HG03558 (cell line): ENCODE measurements around the gene KLHL29.

Source experiments
- ATAC-seq: cut with Tn5 transposase; IDR thresholded peaks from one replicate; pipeline ENCODE4 v1.9.1; 2021; ENCODE audit warnings: moderate number of reproducible peaks; ENCODE audit not compliant: unreplicated experiment; ENCODE audit errors: extremely low read depth

Gene KLHL29

DNA sequence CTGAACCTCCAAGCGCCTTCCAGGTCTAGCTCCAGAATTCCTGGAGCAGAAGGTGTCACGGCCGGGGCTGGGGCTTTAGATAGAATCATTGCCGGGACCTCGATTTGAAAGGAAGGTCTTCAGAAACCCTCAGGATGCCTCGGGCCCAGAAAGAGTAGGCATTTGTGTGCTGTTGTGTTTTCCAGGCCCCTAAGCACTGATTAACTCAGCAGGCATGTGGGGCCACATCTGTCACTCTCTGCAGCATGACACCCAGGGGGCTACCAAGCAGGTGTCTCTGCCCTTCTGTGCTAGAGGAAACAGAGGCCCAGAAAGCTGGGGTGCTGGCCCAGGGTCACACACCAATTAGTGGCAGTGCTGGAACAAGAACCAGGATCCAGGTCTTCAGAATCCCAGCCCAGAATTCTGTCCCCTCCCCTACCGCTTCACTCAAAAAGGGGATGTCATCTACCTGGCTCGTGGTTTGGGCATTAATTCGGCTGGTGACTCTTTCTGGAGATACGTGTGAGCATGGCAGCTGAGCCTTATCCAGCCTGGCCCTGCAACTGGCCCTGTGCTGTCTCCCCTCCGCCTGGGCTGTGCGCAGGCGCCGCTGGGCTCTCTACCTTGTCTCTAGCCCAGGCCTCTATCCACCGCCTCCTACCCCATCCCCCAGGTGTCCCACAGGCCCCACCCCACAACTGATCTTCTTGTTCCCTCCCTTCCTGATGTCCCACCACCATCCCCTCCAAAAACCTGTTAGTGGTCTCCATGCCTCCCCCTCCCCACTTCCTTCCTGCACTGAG is 296.6 kb downstream of the KLHL29 start:
- ATAC-seq = no peak

DNA sequence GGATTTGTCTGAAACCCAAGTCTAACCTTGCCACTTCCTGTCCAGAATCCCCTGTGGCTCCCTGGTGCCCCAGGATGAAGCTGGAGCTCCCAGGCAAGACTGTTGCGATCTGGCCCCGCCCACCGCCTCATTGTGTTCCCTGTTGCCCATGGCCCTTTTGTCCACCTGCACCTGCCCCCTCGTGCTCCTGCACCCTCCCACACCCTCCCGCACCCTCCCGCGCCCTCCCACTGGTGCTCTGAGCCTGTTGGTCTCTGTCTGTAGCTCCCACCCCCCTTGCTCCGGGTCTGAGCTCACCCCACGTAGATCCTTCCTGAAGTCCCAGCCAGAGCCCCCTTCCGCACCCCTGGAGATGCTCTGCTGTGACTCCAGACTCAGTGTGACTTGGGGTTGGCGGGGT is 297.5 kb downstream of the KLHL29 start:
- ATAC-seq = no peak

DNA sequence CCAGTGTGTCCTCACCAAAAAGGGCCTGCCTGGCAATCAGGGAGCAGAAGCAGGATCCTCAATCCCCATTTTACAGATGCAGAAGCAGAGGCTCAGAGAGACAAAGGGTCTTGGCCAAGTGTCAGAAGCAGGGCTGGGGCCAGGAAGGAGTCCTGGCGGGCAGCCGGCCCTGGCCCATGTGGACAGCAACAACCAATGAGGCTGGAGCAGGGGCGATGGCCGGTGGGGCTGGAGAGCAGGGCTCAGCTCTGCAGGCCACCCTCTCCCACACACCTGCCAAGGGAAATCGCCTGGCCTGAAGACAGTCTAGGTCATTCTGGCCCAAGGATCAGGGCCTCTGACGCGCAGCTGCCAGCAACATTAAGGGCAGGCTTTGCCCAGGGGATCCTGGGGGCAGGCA is 298.0 kb downstream of the KLHL29 start:
- no peak for ATAC-seq

DNA sequence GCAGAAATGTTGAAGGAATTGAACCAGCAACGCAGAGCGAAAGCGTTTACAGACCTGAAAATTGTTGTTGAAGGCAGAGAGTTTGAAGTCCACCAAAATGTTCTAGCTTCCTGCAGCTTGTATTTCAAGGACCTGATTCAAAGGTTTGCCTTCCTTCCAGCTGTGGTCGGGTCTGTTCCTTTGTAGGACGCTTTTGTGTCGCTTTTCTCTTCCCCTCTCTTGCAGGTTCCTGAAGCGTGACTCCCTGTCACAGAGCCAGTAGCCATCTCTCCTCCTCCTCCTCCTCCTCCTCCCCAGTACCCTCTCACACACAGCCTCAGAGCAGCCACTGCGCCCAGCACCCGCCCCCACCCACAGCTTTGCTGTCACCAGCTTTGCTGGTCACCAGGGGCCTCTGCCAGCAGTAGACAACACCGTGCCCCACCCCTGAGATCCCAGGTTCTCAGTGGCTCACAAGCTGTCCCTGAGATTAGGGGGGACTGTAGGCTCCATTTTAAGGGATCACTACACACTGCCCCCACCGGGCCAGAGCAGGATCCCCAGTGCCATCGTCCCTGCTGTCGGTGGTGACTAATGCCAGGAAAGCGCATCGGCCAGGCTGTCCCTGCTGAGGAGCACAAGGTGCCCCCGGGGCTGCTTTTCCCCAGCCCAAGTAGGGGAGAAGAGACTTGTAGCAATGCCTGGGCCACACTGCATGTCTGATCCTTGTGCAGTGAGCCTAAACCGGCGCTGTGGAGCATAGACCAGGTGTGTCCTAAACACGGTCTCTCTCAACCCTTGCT is 299.6 kb downstream of the KLHL29 start:
- no peak for ATAC-seq

DNA sequence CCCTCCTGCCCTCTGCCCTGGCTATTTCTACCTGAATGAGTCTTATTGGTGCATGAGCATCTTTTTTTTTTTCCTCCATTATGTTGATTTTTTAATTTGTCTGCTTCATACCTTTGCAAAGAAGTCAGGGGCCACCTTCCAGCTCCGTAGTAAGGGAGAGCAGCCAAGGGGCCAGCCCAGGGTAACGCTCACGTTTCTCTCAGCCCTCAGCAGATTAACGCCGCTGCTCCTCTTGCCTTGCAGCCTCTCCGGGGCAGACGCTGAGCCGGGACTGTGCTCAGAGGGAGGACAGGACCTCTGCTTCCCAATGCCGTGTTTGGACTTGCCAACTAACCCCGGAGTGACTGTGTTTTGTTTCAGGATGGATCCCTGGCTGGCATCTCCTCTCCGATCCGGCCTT is 300.2 kb downstream of the KLHL29 start:
- no peak for ATAC-seq

DNA sequence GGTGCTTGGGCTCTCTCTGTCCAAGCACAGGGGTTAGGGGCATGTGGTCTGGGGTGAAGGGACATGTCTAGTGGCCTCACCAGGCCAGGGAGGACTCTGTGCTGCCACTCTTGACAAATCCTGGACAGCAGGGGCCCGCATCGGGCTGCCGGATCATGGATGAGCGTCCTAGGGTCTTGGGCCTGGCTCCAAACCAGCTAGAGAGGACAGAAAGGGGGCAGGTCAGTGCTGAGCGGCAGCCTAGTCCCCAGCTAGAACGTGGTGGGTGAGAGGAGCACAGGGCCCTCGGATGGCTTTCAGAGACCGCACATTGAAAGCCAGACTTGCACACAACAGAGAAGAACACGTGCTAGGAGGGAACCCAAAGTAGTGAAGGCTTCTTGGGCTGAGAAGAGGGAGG is 300.7 kb downstream of the KLHL29 start:
- no peak for ATAC-seq

DNA sequence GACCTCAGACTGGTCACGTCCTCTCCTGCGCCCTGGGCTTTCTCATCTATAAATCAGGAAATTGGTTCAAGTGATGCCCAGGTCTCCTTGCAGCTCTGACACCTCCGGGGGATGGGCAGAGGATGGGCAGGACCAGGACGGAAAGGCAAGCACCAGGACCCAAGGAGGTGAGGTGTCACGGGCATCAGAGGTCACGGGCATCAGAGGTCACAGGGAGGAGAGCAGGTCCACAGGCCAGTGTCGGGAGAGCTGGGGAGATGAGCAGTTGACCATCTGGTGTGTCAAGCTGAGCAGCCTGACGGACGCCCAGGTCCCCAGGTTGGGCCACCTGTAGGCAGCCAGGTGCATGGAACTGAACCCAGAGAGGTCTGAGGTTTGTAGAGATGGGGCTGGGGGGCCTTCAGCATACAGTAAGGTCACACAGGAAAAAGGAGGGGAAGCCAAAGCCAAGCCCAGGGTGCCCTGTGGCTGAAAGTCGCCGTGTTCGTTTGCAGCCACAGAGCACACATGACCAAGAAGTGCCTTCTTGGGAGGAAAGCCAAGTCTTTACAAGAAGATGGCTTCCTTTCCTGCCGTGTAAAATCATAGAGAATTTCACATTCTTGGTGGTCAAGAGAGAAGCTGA is 301.5 kb downstream of the KLHL29 start:
- ATAC-seq = no peak

DNA sequence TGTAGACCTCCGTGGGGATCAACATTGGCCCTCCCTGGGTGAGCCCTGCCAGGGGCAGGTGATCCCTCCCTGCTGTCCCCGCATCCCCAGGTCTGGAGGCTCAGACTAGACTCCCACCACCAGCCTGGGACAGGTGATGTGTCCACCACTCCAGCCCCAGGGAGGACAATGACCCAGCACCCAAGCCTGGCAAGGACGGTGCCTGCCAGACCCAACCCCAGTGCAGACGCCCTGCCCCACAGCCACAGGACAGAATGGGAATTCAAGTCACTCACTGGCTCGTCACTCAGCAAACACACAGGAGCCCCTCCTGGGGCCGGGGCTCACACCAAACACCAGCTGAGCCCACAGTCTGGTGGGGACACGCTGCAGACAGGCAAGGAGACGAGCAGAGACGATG is 302.2 kb downstream of the KLHL29 start:
- ATAC-seq = no peak

DNA sequence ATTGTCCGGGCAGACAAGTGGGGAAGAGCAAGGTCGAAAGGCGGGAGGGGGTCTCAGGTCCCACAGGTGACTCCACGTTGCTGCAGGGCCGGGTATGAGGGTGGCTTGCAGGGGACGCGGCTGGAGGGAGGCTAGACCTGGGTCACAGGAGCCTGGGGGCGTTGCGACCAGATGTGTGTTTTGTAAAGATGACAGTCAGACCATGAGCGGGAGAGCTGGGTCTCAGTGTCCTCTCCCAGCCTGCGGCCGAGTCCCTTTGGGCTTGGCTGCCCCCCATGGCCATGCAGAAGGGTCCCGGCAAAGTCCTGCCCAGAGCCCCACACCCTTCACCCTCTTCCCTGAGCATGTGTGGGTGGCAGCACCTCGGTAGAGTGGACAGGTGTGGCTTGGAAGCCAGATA is 302.7 kb downstream of the KLHL29 start:
- no peak for ATAC-seq

DNA sequence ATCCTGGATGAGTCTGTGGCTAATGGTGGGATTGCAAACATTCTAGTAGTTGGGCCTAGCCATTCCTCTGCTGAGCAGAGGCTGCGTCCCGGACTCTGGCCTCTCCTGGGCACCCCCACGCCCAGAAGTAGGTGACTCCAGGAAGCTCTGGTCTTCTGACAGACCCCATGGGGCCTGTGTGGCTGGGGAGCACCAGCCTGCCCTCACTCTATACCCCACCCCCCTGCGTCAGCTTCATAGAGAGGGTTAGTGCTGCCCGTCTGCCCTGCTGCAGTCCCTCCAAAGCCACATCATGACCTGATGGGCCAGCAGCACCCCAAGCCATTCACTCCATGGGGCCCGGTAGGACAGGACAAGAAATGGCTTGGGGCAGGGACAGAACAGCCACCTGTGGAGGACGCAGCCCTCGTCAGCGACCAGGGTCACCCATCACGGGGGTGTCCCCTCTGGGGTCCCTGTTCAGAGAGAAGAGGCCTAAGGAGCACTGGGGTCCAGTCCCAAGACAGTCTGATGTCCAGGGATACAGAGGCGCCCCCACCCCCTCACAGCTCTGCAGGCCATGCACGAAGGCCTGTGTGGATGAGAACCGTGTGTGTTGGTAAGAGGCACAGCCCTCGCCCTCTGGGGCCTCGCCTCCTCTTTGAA is 303.6 kb downstream of the KLHL29 start:
- no peak for ATAC-seq

DNA sequence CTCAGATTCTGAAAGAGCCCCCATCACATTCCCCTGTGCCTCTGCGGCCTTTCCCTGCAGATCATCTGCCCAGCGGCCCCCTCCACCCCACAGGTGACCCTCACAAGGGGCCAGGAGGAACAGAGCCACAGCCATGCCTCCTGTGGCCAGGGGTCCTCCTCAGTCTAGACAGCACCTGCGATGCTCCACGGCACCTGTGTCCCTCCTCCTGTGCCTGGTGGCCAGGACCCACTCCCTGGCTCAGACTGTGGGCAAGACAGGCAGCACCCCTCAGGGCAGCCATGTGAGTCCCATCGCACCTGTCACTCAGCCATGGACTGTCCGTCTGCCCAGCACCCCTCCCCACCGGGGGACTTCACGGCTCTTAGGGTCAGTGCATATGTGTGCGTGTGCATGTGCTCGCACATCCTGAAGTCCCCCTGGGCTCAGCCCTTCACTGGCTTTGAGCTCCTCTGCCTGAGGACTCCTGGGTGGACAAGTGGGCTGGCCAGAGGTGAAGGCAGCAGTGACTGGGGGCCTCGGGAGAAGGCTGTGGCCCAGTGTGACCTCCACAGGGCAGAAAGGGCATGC is 304.2 kb downstream of the KLHL29 start:
- ATAC-seq = no peak

DNA sequence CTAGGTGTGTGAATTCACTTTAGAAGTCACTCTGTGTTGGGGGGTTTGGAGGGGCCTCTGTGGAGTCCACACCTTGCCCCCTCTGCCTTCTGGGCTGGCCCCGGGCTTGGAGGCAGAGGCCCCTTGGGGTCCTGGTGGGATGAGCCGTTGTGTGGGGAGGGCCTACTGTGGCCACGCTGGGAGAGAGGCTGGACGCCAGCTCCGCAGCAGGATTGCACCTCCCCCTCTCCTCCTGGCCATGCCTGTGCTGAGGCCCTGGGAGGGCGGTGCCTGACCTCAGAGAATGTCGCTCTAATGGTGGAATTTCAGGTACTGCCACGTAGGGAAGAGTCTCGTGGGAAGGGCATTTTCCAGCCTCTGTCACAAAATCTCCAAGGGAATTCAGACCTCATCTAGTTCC is 304.9 kb downstream of the KLHL29 start:
- ATAC-seq = no peak

DNA sequence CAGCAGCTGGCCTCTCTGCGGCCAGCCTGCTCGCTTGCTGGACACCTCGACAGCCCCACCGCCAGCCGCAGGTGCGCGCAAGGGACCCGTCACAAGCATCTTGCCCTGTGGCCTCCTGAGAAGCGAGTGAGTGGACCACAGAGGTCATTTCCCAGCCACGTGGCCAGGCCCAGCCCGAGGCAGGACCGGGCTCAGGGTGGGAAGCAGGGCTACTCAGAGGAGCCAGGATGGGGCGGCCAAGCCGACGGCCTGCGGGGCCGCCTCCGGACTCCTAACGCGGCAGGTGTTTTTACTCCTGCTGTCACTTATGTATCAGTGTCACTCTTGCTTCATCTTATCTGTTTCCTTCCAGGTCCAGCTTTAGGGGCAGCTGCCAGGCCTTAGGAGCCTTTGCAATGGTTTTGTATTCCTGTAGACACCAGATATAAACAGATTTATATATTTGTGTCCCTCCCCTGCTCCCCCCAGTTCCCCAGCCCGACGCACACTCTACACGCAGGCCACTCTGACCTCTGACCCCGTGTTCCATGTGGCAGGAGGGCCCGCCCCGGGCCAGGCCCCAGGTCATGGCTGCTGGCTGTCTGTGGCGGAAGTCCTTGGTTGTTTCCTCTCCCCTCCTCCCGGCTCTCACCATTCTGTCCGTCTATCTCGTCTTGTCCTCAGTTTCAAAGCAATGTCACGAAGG is 305.6 kb downstream of the KLHL29 start:
- no peak for ATAC-seq

DNA sequence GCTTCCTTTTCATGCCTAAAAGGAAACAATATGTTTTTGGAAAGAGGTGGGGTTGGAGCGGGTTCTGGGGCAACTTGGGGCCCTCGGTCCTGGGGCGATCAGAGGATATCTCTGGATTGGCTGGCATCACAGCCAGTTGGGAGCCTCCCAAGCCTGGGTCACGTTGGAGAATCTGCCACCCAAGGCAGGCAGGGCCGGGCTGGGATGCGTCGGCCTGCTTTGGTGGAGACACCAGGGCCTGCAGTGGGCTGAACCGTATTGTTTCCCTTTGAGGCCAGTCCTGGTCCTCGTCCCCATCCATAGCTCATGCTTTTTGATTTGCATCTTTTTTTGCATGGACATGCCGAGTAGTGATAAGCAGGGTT is 306.1 kb downstream of the KLHL29 start:
- no peak for ATAC-seq

DNA sequence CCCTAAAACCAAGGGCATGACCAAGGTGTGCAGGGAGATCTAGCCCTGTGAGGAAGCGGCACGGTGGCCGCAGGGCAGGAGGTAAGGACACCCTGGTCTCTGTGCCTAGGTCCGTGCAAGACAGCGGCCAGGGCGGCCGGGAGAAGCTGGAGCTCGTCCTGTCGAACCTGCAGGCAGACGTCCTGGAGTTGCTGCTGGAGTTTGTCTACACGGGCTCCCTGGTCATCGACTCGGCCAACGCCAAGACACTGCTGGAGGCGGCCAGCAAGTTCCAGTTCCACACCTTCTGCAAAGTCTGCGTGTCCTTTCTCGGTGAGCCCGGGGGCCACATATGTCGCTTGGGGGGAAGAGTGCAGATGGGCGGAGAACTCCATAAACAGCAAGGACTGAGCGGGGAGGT is 306.6 kb downstream of the KLHL29 start:
- ATAC-seq = no peak

DNA sequence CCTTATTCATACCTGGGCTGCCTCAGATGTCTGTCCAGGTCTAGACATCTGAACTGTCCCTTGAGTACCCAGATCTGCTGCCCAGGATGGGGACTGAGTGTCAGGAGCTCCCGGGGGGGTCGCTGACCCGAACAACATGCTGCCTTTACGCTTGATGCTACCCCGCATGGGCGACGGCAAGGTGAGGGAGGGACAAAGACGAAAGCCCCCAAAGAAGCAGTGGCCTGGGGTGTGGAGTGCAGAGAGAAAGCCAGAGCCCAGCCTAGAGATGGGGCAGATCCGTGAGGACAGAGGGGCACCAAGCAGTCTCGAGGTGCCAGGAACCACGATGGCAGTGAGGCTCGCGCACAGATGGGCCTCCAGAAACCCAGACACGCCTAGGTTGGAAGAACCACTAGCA is 307.3 kb downstream of the KLHL29 start:
- no peak for ATAC-seq

DNA sequence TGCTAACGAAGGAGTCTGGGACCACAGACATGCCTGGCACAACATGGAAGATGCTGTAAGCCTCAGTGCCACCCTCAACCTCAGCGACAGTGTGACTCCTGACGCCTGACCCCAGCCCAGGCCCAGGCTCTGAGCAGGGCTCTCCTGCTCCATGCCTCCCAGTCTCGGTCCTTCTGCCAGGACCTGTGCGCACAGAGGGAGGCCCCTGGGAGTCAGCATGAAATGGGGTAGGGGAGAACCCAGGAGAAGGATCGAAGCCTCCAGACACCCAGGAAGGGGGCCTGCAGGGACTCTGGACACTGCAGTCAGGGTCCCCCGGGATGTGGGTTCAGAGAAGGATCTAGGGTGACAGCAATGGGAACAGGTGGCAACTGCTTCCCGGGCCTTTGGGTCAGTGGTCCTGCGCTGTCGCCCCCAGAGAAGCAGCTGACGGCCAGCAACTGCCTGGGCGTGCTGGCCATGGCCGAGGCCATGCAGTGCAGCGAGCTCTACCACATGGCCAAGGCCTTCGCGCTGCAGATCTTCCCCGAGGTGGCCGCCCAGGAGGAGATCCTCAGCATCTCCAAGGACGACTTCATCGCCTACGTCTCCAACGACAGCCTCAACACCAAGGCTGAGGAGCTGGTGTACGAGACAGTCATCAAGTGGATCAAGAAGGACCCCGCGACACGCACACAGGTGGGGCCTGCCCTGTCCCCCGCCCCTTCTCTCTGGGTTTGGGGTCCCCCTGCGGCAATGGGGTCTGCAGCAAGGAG is 308.0 kb downstream of the KLHL29 start:
- ATAC-seq = no peak

DNA sequence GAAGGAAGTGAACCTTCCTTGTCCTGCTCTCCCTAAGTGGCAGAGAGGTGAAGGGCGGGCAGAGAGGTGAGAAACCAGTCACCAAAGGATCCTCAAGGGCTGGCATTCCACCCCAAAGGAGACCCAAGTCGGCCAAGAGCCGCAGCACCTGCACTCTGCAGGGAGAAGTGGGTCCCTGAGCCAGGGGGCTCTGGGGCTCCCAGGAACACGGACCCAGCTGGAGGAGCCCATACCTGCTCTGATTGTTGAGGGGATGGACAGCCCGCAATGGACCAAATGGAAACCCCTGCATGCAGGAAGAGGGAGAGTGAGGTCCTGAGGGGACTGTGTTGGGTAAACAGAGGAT is 308.6 kb downstream of the KLHL29 start:
- no peak for ATAC-seq
